HL-60 (cell line): ENCODE results near the gene TMEM236.

Source experiments
- CTCF ChIP-seq: IDR thresholded peaks from one replicate; pipeline ENCODE4 v1.5.1; 2011; ENCODE audit warnings: low read length, control low read depth, inconsistent platforms; ENCODE audit not compliant: insufficient read depth
- POLR2AphosphoS5 ChIP-seq: IDR thresholded peaks from 2 replicates; pipeline ENCODE4 v1.6.1; 2012; ENCODE audit warnings: low read depth
- SPI1 ChIP-seq: IDR thresholded peaks from 2 replicates; pipeline ENCODE4 v1.6.1; 2012; ENCODE audit warnings: low read depth, mild to moderate bottlenecking, borderline replicate concordance
- TF ChIP-seq, protein P1 (sequence below): IDR thresholded peaks from 2 replicates; pipeline ENCODE4 v1.6.1; 2012; ENCODE audit warnings: low read depth; ENCODE audit not compliant: insufficient replicate concordance

DNA sequence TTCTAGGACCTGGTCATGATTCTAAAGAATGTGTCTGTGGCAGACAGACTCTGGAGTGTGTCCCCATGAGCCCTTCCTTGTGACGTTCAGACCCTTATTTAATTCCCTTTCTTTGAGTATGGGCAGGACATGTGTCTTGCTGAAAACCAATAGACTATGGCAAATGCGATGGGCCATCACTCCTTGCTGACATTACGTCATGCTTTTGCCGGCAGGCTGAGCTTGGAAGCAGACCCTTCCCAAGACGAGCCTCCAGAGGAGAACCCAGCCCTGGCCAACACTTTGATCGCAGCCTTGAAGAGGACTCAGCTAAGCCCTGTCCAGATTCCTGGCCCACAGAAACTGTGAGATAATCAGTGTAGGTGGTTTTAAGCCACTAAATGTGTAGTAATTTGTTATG is 18.4 kb upstream of the TMEM236 start:
- no peak for TF ChIP-seq CTCF
- TF ChIP-seq, protein P1, sequence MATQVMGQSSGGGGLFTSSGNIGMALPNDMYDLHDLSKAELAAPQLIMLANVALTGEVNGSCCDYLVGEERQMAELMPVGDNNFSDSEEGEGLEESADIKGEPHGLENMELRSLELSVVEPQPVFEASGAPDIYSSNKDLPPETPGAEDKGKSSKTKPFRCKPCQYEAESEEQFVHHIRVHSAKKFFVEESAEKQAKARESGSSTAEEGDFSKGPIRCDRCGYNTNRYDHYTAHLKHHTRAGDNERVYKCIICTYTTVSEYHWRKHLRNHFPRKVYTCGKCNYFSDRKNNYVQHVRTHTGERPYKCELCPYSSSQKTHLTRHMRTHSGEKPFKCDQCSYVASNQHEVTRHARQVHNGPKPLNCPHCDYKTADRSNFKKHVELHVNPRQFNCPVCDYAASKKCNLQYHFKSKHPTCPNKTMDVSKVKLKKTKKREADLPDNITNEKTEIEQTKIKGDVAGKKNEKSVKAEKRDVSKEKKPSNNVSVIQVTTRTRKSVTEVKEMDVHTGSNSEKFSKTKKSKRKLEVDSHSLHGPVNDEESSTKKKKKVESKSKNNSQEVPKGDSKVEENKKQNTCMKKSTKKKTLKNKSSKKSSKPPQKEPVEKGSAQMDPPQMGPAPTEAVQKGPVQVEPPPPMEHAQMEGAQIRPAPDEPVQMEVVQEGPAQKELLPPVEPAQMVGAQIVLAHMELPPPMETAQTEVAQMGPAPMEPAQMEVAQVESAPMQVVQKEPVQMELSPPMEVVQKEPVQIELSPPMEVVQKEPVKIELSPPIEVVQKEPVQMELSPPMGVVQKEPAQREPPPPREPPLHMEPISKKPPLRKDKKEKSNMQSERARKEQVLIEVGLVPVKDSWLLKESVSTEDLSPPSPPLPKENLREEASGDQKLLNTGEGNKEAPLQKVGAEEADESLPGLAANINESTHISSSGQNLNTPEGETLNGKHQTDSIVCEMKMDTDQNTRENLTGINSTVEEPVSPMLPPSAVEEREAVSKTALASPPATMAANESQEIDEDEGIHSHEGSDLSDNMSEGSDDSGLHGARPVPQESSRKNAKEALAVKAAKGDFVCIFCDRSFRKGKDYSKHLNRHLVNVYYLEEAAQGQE: no peak
- TF ChIP-seq POLR2AphosphoS5: no peak
- TF ChIP-seq SPI1: no peak
